WI38 (cell line): Measurements from ENCODE around the gene LPP.

ENCODE experiments used
- H3K4me3 ChIP-seq: 2 replicates; pipeline ENCODE4 v1.5.1; 2011; ENCODE audit warnings: low read depth, mild to moderate bottlenecking, control low read depth, low read length
- TF ChIP-seq, protein P1 (sequence below): IDR thresholded peaks from 2 replicates; pipeline ENCODE4 v1.5.1; 2012; ENCODE audit warnings: low read depth, mild to moderate bottlenecking, control low read depth, low read length

LPP gene

DNA sequence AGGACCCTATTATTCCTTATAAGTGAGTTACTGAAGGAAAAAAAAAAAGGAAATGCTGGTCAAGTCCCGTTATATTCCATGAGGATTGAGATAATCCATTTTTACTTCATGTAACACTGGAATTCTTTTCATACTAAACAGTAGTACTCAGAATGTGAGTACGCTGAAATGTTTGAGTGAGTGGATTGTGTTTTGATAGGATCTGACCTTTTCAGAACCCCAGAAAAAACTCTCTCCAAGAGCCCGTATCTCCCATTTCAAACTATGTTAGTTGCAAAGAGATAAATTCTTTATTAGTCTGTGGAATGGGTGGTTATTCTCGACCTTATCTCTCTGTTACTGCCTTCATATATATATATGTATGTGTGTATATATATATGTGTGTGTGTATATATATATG, 2.5 kb upstream of the LPP start:
- no peak overlapping the region for H3K4me3 ChIP-seq
- TF ChIP-seq, protein P1, sequence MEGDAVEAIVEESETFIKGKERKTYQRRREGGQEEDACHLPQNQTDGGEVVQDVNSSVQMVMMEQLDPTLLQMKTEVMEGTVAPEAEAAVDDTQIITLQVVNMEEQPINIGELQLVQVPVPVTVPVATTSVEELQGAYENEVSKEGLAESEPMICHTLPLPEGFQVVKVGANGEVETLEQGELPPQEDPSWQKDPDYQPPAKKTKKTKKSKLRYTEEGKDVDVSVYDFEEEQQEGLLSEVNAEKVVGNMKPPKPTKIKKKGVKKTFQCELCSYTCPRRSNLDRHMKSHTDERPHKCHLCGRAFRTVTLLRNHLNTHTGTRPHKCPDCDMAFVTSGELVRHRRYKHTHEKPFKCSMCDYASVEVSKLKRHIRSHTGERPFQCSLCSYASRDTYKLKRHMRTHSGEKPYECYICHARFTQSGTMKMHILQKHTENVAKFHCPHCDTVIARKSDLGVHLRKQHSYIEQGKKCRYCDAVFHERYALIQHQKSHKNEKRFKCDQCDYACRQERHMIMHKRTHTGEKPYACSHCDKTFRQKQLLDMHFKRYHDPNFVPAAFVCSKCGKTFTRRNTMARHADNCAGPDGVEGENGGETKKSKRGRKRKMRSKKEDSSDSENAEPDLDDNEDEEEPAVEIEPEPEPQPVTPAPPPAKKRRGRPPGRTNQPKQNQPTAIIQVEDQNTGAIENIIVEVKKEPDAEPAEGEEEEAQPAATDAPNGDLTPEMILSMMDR, result no peak

DNA sequence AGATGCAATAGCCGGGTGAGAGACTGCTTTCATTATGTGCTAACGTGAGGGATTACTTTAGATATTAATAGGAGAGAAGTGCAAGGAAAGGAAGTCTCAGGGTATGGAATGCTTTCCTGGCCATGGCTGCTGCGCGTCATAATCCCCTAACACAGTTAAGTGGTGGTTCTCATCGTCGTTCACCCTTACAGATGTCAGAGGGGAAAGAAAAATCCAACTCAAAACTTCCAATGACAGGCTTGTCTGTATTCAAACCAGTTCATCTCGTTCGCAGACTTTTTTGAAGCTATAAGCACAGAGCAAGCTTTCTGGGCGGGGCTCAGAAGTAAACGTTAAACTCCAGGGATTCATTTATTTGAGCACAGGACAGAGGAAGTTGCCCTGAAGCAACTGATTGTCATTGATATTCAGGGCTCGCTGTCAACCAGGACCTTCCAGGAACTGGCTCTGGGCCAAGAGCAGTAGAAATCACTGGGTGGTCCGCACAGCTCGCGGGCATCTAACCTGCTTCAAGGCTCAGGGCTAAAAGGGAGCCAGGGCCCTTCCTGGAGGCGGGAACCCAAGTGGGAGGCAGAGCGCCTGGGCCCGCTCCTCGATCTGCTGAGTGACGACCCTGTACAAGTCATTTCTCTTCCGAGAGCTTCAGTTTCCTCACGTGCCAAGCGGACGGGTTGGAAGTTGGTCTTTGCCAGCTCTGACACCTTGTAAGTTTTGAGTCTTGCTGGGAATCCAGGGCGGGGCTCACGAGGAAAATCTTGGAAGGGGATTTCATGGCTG, 1.1 kb upstream of the LPP start:
- TF ChIP-seq, protein P1, result no peak
- H3K4me3 ChIP-seq, result peak overlapping the region; percentile 86

GRCh38 chr3:188153437-188154013, 432 bp upstream of the LPP start:
- H3K4me3 ChIP-seq, result peak overlapping the region; percentile 86
- TF ChIP-seq, protein P1, result no peak

DNA sequence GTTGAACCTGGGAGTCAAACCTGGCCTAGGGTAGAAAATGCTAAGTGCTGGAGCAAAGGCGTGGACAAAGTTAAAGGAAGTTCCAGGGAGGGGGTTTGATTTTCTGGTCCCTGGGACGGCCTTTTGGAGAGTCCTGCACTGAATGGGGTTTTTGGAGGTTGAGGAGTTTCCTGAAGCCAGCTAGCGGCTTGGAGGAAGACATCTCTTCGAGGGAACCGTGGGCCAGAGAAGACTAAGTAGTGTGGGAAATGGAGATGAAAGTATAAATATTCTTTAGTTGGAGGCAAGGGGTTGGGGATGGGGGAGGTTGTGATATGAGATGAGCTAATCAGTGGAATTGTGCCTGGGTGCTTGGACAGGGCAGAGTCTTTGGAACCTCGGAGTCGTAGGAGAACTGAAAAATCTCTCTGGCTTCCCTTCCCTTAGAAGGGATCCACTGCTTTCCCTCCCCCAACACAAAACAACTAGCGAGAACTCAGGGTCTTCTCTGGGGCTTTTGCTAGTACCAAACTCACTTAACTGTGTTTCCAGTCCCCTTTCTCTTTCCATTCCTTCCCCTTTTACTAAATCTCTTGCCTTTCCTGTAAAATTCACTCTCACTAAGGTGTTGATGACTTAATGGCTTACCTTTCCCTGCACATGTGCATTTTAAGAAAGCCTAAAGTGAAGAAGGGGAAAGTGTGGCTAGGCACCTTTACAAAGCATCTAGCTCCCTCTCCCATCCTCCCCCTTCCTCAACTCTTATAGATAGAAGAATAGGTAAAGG, 1.0 kb downstream of the LPP start:
- TF ChIP-seq, protein P1, result no peak
- peak overlapping the region; percentile 86 for H3K4me3 ChIP-seq

DNA sequence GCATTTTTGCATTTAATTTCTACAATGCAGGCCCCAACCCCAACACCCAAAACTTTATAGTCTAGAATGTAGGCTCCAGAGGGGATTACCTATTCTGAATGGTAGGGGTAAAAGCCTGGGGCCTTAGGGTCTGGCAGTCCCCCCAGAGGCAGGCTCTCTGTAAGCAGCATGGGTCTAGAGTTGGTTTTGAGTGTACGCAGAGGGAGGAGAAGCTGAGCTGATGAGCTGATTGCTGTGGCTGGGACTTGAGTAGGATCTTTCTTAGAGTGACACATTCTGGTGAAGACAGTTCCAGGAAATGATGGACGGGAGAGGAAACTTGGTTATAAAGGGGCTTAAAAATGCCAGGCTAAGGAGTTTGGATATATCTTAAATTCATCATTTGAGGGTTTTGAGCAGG, 2.1 kb downstream of the LPP start:
- TF ChIP-seq, protein P1, result no peak
- H3K4me3 ChIP-seq, result no peak overlapping the region; the same call in 1 of the 2 replicates

- TF ChIP-seq, protein P1, result no peak
- no peak overlapping the region for H3K4me3 ChIP-seq
Measured at GRCh38 chr3:188157407-188157806, 3.5 kb downstream of the LPP start.

DNA sequence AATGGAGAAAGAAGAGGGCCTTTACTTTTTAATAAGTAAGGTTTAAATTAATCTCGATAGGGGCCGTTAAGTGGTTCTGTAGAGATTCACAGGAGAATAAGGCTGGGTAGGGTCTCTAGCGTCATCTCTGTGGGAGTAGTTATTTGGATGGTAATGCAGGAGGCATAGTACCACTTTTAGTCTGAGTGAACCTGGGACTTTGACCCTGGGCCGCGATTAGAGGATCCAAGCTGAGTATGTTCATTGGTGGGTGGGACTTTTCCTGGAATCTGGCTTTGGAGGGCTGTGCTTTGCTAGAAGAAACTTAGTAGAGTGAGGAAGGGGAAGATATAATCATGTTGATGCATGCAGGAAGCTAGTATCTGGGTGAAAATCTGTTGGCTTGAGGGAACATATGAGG, 4.0 kb downstream of the LPP start:
- TF ChIP-seq, protein P1, result no peak
- no peak overlapping the region for H3K4me3 ChIP-seq
